ENCODE measurements around the gene C4orf17. TPM values are rescaled to one million over a fixed set of nuclear protein-coding genes. Genes with fewer than 3 reads are reported as not detected.

C4orf17 gene
- total RNA-seq, 1 donor from 2014 or later: not detected

GRCh38 chr4:99490286-99490685 lies 20.5 kb upstream of the C4orf17 start:
- no peak for TF ChIP-seq CTCF (IDR thresholded peaks at IDR 0.05)
- DNase-seq (no peak), ATAC-seq (no peak)
- no peaks in the 10 kb centered on the region for H3K4me1 ChIP-seq
- H3K27me3 ChIP-seq: no peaks in the 10 kb centered on the region
- peaks cover 15% of the 10 kb centered on the region for H3K9me3 ChIP-seq
- intact Hi-C loops (cut with DNase I): no loop called here
- H3K4me3 ChIP-seq: no peak overlapping the region
- H3K27ac ChIP-seq: no peak overlapping the region
- no peaks in the 10 kb centered on the region for H3K36me3 ChIP-seq

DNA sequence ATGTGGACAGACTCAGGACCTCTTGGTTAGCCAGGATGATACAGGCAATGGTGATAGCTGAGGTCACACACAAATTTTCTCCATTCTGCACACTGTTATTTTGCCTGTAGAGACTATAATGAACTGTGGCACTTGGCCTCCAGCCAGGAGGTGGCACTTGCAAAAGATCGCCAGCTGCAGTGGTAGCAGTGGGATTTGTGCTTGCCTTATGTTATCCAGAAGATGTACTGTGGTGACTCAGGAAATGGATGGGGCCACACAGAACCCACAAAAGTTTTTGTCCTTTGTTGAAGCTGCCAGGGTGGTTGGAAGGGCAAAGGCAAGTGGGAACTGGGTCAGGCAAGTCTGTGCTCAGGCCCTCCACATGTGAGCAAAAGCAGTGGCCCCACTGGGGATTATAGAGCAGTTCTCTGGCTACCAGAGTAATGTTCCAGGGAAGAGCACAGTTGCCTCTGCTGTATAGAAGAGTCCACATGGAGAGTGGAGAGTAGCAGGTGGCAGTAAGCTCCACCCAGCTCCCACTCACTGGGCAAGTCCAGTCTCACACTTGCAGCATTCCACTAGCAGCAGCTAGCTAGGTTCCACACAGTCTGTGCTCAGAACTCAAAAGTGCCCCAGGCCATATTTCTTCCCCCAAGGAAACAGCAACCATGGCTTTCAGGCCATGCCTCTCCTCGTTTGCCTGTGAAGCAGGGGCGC lies 5.9 kb upstream of the C4orf17 start:
- ATAC-seq (no peak), DNase-seq (no peak)
- no peak for TF ChIP-seq CTCF (IDR thresholded peaks at IDR 0.05)
- no peaks in the 10 kb centered on the region for H3K9me3 ChIP-seq
- H3K4me3 ChIP-seq: no peak overlapping the region
- no peaks in the 10 kb centered on the region for H3K27me3 ChIP-seq
- no peaks in the 10 kb centered on the region for H3K36me3 ChIP-seq
- intact Hi-C loops (cut with DNase I): no loop called here
- no peak overlapping the region for H3K27ac ChIP-seq
- H3K4me1 ChIP-seq: no peaks in the 10 kb centered on the region

- no peak for TF ChIP-seq CTCF (IDR thresholded peaks at IDR 0.05)
- no peak overlapping the region for H3K4me3 ChIP-seq
- H3K4me1 ChIP-seq: no peaks in the 10 kb centered on the region
- DNase-seq (no peak), ATAC-seq (no peak)
- no peak overlapping the region for H3K27ac ChIP-seq
- intact Hi-C loops (cut with DNase I): no loop called here
- no peaks in the 10 kb centered on the region for H3K27me3 ChIP-seq
- H3K36me3 ChIP-seq: no peaks in the 10 kb centered on the region
- H3K9me3 ChIP-seq: no peaks in the 10 kb centered on the region
Observed at GRCh38 chr4:99506781-99507180, 4.0 kb upstream of the C4orf17 start.

- H3K27ac ChIP-seq: no peak overlapping the region
Observed at GRCh38 chr4:99507349-99507748, 3.5 kb upstream of the C4orf17 start.

DNA sequence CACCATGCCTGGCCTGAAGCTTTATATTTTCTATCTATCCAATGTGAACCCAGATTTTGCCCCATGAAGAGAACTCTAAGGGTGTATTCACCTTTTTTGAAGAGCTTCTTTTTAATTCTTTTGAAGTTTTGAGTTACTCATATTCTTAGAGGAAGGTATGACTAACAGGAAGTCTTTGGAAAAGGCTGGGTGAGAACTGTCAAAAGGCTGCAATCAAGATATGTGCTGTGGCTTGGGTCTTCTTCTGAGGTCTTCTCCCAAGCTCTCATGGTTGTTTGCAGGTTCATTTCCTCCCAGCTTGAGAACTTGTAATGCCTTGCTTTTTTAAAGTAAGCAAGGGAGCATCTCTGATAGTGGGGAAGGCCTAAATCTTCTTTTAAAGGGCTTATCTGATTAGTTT lies 3.1 kb upstream of the C4orf17 start:
- Histone ChIP-seq H3K36me3 (no peaks in the 10 kb centered on the region), H3K4me1 (no peaks in the 10 kb centered on the region), H3K27me3 (no peaks in the 10 kb centered on the region), H3K27ac (no peak overlapping the region), H3K9me3 (no peaks in the 10 kb centered on the region), H3K4me3 (no peak overlapping the region)
- TF ChIP-seq CTCF (IDR thresholded peaks at IDR 0.05): no peak
- ATAC-seq (no peak), DNase-seq (no peak)
- intact Hi-C loops (cut with DNase I): no loop called here

More at GRCh38 chr4:99507349-99507748, 3.5 kb upstream of the C4orf17 start:
- H3K27me3 ChIP-seq: no peaks in the 10 kb centered on the region
- H3K4me3 ChIP-seq: no peak overlapping the region
- H3K9me3 ChIP-seq: no peaks in the 10 kb centered on the region
- no peak for DNase-seq
- ATAC-seq: no peak
- TF ChIP-seq CTCF (IDR thresholded peaks at IDR 0.05): no peak
- no peaks in the 10 kb centered on the region for H3K4me1 ChIP-seq
- no peaks in the 10 kb centered on the region for H3K36me3 ChIP-seq
- intact Hi-C loops (cut with DNase I): no loop called here
